ENCODE data around the gene STRADA. TPM values are rescaled to one million over a fixed set of nuclear protein-coding genes. Genes with fewer than 3 reads are reported as not detected.

The STRADA gene
- total RNA-seq, 2 donors from 2014 or later = 18.8 to 21.2 TPM

GRCh38 chr17:63665527-63666214, 75.9 kb downstream of the STRADA start:
- ATAC-seq (no peak), DNase-seq (no peak)
- intact Hi-C loops (cut with DNase I, micrococcal nuclease) = no loop called here

- DNase-seq (no peak), ATAC-seq (no peak)
- intact Hi-C loops (cut with DNase I, micrococcal nuclease) = no loop called here
These were observed 81.7 kb downstream of the STRADA start for GRCh38 chr17:63659850-63660249.

DNA sequence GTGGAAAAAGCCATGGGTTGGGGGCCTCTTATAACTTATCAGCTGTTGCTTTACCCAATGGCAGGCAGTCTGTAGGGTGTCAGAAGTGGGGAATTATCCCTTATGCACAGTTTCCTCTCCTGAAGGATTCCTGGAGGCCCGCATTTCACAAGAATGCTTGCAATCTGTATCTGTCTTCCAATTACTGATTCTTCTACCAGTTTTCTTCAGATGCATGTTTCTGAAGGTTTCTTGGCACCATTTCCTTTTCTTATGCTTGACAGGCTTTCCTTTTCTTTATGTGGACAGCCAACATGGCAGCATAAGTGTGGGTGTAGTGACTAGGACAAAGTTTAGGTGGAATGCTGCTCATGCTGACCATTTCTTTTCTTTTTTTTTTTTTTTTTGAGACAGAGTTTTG, 83.2 kb downstream of the STRADA start:
- no peak for ATAC-seq
- intact Hi-C loops (cut with DNase I, micrococcal nuclease) = no loop called here
- DNase-seq = no peak

DNA sequence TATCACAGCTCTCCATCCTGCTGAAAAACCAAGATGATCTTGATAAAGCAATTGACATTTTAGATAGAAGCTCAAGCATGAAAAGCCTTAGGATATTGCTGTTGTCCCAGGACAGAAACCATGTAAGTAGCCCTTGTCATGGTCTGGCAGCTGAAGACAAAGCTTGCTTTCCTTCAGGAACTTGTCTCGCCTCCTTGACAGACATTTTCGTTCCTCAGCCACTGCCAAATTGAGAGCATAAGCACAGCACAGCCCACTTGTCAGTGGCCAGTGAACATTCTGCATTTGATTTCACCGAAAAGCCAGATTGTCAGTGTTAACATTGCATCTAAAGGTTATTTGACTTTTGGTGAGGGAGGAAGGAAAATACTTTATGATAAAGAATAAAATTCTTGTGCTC, 83.8 kb downstream of the STRADA start:
- ATAC-seq = no peak
- DNase-seq = no peak
- intact Hi-C loops (cut with DNase I, micrococcal nuclease) = no loop called here

DNA sequence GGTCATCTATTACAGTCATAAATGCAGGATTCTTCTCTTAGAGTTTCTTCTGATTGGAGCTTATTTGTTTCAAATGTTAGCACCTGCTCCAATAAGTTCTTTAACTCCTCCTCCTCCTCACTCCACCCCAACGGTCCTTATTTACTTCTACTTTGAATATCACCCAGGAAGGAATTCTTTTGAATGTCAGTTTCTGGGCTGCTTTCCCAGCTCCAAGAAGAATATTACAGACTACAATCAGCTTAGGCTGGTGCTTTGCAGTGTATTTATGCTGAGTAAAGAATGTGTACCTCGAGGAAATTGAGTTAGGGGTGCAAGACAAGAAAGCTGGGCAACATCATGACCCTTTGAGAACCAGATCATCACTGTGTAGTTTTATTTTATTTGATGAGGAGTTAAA, 88.5 kb downstream of the STRADA start:
- intact Hi-C loops (cut with DNase I, micrococcal nuclease) = no loop called here
- DNase-seq (no peak), ATAC-seq (peak; percentile 52)

Other genes with a start within 250 kb of the STRADA start
- 1 to 10 TPM in 1 of 2 donors, under 1 TPM in 1; 0.58 to 1.1 TPM for gene KCNH6, start 218.4 kb downstream of the STRADA start, total RNA-seq
- gene DCAF7, start 191.3 kb downstream of the STRADA start, total RNA-seq = 10 to 100 TPM; 74.0 to 91.2 TPM
- 10 to 100 TPM; 36.0 to 39.6 TPM for gene TACO1, start 140.9 kb downstream of the STRADA start, total RNA-seq
- 10 to 100 TPM; 12.8 to 16.1 TPM for gene MAP3K3, start 119.4 kb downstream of the STRADA start, total RNA-seq
- 1 to 10 TPM; 3.7 to 8.5 TPM for gene LIMD2, start 41.7 kb downstream of the STRADA start, total RNA-seq
- gene CCDC47, start 31.8 kb upstream of the STRADA start, total RNA-seq = 100 to 1,000 TPM; 124 to 161 TPM
- gene DDX42, start 32.4 kb upstream of the STRADA start, total RNA-seq = 10 to 100 TPM; 86.5 to 93.6 TPM
- gene PSMC5, start 85.6 kb upstream of the STRADA start, total RNA-seq = 10 to 100 TPM; 86.3 to 92.5 TPM
- 10 to 100 TPM; 25.9 to 28.4 TPM for gene FTSJ3, start 85.9 kb upstream of the STRADA start, total RNA-seq
- 10 to 100 TPM; 73.0 to 75.8 TPM for gene SMARCD2, start 100.9 kb upstream of the STRADA start, total RNA-seq
- not detected for gene CSH2, start 131.9 kb upstream of the STRADA start, total RNA-seq
- gene GH2, start 140.1 kb upstream of the STRADA start, total RNA-seq = not detected
- gene CSH1, start 154.8 kb upstream of the STRADA start, total RNA-seq = not detected
- not detected for gene CSHL1, start 169.5 kb upstream of the STRADA start, total RNA-seq
- gene GH1, start 177.0 kb upstream of the STRADA start, total RNA-seq = not detected
- gene CD79B, start 190.5 kb upstream of the STRADA start, total RNA-seq = 1 to 10 TPM; 2.0 to 4.0 TPM
- under 1 TPM in 1 of 2 donors, not detected in 1; 0.20 TPM for gene SCN4A, start 231.1 kb upstream of the STRADA start, total RNA-seq